HG03432 (cell line): ENCODE data around the gene NAA15.
"Not testable (repeated sequence)": the region's sequence is repeated elsewhere in the genome, so short reads cannot be mapped to it uniquely, and the experiment has no call there.

ENCODE experiments used
- ATAC-seq: cut with Tn5 transposase; IDR thresholded peaks from one replicate; pipeline ENCODE4 v1.9.1; 2021; ENCODE audit warnings: mild to moderate bottlenecking, moderate library complexity; ENCODE audit not compliant: unreplicated experiment

NAA15 gene

GRCh38 chr4:139301113-139301820 lies at the start of gene NAA15:
NAA15 (plus strand) TSS chr4:139301505; CDS start chr4:139301778, 273 bp downstream.
- peak; percentile 89 for ATAC-seq

GRCh38 chr4:139253046-139253445 lies 48.3 kb upstream of the NAA15 start:
- ATAC-seq: no peak

DNA sequence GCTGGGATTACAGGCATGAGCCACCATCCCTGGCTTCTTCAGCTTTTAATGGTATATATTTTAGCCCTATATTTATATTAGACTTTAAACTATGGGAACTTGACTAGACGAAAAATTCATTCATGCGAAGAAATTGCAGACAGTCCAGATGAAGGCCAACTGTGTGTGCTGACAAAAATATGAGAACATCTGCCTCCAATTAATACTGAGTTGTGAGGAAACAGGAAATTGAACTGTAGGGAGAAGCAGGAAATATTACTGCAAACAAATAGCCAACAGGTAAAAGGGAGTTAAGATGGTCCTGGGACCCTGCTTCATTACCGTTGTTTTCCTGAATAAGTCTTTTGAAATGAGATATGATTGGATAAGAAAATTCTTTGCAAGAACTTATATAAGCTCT lies 47.6 kb upstream of the NAA15 start:
- no peak for ATAC-seq

GRCh38 chr4:139255581-139255980 lies 45.7 kb upstream of the NAA15 start:
- ATAC-seq: not testable (repeated sequence)

- no peak for ATAC-seq
These were observed 45.0 kb upstream of the NAA15 start for GRCh38 chr4:139256349-139256748.

DNA sequence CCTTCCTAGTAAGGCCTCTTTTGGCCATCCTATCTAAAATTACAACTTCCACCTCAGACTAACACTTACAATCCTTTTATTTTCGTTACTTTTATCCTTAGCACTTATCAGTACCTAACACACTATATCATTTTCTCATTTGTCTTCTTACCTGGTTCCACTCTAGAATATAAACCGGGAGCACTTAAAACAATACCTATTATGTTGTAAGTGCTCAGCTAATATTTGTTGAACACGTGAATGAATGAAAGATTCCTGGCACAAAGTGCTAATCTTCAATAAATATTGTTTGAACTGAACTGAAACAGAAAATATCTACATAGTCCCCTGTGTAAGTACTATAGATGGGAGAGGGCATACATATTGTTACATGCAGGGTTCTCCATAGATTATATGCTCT lies 35.7 kb upstream of the NAA15 start:
- no peak for ATAC-seq

DNA sequence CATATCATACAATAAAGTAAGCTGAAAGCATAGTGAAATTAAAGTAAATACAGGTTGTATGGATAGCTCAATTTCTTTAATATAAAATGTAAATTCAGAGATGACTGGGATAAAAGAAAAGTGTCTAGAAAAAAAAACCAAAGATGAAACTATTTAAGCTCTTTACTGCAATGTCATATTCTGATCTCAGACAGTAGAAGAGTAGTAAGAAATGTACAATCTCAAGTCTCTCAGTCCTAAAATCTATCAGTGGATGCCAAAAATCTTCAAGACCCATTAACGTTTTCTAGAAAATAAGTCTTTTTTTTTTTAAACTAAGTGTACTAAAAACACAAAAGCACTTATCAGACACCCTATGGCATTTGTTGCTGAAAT lies 35.1 kb upstream of the NAA15 start:
- ATAC-seq: no peak

- peak; percentile 97 for ATAC-seq
These were observed 34.6 kb upstream of the NAA15 start for GRCh38 chr4:139266583-139267257.

DNA sequence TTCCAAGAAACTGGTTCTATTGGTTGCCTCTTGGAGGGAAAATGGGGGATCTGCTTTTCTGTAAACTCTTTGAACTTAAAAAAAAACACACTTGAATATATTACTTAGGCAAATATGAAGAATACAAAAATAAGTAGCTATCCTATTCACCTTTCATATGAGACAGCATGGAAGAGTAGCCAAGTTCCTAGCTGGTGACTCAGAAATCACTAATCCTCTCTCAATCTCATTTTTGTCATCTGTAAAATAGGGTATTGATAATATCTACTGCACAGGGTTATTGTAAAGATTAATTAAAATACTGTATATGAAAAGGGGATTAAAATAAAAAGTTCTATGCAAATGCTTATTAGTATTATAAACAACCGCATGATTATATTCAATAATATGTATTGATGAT lies 34.0 kb upstream of the NAA15 start:
- no peak for ATAC-seq

DNA sequence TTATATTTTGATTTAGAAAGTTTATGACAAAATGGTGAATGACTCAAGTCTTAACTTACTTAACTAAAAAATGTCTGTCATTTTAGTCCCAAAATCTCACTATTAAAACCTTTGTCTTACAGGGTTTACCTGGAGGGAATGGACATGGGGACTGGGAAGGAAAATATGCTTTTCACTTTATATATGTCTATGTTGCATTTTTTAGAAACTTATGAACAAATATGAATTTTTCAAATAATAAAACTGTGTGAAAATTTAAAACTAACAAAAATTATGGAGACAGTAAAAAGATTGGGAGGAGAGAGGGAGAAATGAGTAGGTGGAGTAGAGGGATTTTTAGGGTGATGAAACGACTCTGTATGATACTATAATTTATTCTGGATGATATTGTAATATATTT lies 27.5 kb upstream of the NAA15 start:
- no peak for ATAC-seq

DNA sequence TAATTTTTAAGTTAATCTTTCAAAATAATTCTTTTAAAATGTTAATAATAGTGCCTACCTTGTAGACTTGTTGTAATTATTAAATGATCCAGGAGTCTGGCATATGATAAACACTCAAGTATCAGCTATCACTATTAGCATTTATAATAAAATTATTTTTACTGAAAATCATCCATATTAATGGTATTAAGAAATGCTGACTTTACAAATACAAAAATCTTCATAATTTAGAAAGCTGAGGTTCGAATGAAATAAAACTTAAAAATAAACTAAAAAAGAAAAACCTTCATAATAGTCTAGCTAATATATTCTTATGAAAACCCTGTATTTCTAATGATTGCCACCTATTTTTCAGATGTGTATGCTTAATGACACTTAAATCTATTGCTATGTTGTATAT lies 26.5 kb upstream of the NAA15 start:
- no peak for ATAC-seq

GRCh38 chr4:139275281-139275735 lies 26.0 kb upstream of the NAA15 start:
- ATAC-seq: no peak

- no peak for ATAC-seq
These were observed 22.8 kb upstream of the NAA15 start for GRCh38 chr4:139278485-139278884.

GRCh38 chr4:139278912-139279759 lies 22.2 kb upstream of the NAA15 start:
- ATAC-seq: no peak

DNA sequence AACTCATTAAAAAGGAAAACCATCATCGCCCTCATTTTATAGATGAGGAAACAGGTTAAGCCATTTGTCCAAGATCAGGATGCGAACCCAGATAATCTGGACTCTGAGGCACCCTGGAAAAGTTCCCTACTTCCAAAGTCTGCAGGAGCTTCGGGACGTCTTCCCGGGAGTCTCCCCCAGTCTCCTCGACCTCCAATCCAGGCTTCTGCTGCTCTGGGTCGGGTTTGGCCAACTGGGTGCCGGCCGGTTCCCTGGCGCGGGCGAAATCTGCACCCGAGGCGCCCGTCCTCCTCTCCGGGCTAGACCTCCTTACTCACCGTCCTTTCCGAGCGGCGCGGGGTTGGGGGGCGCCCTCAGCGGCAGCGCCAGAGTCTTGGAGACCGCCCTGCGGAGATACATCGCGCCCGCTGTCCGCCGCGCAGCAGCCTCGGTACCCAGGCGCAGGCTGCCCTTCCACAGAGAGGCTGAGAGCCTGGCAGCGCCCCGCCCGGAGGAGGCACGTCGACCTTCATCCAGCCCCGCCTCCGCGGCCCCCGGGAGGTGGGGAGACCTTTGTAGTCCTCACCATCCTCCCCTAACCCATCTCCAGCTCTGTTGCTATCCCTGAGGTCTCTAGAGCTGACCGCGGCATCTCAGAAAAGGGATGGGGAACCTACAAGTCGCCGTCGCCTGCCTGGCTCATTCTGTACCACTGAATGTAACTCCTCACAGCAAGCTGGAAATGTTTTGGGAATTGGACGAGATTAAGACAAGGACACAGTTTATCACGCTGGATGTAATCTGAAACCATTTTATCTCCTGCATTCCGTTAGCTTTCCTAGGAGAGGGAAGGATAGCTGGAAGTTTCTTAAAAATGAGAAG lies 21.3 kb upstream of the NAA15 start, which contains the start of gene MGARP:
Gene MGARP (minus strand): TSS at position 466 of the 861 bp plus-strand sequence. CDS start 67 bp downstream, at position 399.
- ATAC-seq: no peak

GRCh38 chr4:139282065-139282720 lies 19.1 kb upstream of the NAA15 start:
- ATAC-seq: no peak

DNA sequence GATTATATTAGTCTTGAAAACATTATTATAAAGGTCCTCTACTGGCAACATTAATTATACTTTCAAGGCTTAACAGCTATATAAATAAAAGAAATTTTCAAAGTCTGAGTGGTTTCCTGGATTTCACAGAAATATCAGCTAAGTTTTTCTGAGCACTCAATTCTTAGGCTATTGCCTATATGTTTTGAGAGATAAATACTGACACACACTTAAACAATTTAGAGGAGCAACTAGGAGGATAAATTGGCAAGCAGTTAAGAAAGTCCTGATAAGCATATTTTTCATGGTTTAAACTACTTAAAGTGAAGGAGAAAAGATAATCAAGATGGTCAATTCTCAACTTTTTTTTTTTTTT lies 18.6 kb upstream of the NAA15 start:
- no peak for ATAC-seq

- ATAC-seq: no peak
These were observed 15.1 kb upstream of the NAA15 start for GRCh38 chr4:139286186-139286698.

GRCh38 chr4:139295206-139295941 lies 5.9 kb upstream of the NAA15 start:
- peak; percentile 94 for ATAC-seq
